ENCODE results near the gene CARS1. TPM values are rescaled to one million over a fixed set of nuclear protein-coding genes. Genes with fewer than 3 reads are reported as not detected.

CARS1 gene
- total and polyA plus RNA-seq, 10 of the 15 experiments (the other 5 are each of a cell fraction or from before 2014, with no cell fraction given): 7.8 to 60.6 (median 45.7) TPM

- Histone ChIP-seq H3K9me3 (replicated peaks; ENCODE audit: control insufficient read depth, insufficient read depth, low read length) (no peaks in the 10 kb centered on the region), H3K4me2 (ENCODE audit: control insufficient read depth, insufficient read depth) (no peak overlapping the region), H2AFZ (ENCODE audit: control insufficient read depth, low read depth, low read length) (no peak overlapping the region), H3K27ac (ENCODE audit: control insufficient read depth, insufficient read depth) (no peak overlapping the region), H3K36me3 (ENCODE audit: control insufficient read depth in 2 of 2, insufficient read depth in 2 of 2, low read length in 1 of 2) (peaks cover 8 to 31% of the 10 kb centered on the region in 2 experiments; a peak in 3 of 4 replicates), H3K9ac (ENCODE audit: control insufficient read depth, insufficient read depth, low read length) (no peak overlapping the region), H3K27me3 (replicated peaks in 1 of 2; ENCODE audit: control insufficient read depth in 2 of 2, insufficient read depth in 2 of 2, low read length in 1 of 2) (no peaks in the 10 kb centered on the region), H3K4me1 (ENCODE audit: control insufficient read depth, insufficient read depth, low read length) (no peaks in the 10 kb centered on the region), H4K20me1 (ENCODE audit: control insufficient read depth, insufficient read depth) (no peaks in the 10 kb centered on the region), H3K4me3 (no peak overlapping the region), H3K79me2 (ENCODE audit: control insufficient read depth, insufficient read depth, low read length) (no peaks in the 10 kb centered on the region)
- ChIA-PET RAD21 (ENCODE audit: unreplicated experiment) (interaction anchor here (1.1 kb wide), 1 partner anchor 17 kb away, joined by 3 read pairs; no protein-coding TSS in a partner anchor), SMC1A (ENCODE audit: uncharacterized antibody, unreplicated experiment) (no interaction called here), CTCF (no interaction called here), POLR2A (no interaction called here)
- intact Hi-C loops (cut with micrococcal nuclease; ENCODE audit: unreplicated experiment) (no loop called here), in situ Hi-C loops (cut with MboI) (no loop called here)
- 97% methylated on average over 10 of the region's 10 CpGs for WGBS (ENCODE audit: insufficient coverage, insufficient replicate concordance, low lambda C conversion rate, missing lambda C conversion rate)
- ATAC-seq: no peak
- FAIRE-seq: no peak
- no peak for DNase-seq (ENCODE audit: low read depth, low spot score)
- BruUV-seq (replicated peaks): no TSS peak
- no peak for TF ChIP-seq RBBP5 (conservative IDR thresholded peaks at IDR 0.05)
- TF ChIP-seq NFYA (IDR thresholded peaks at IDR 0.05; ENCODE audit: borderline replicate concordance, low read depth, low read length): no peak
- TF ChIP-seq NFIC (IDR thresholded peaks at IDR 0.05; ENCODE audit: low read depth, low read length): no peak
- no peak for TF ChIP-seq ZBTB11 (CRISPR knock-in tag; IDR thresholded peaks at IDR 0.05)
- TF ChIP-seq IRF5 (IDR thresholded peaks at IDR 0.05; ENCODE audit: borderline replicate concordance): no peak
- no peak for TF ChIP-seq KDM1A (IDR thresholded peaks at IDR 0.05; ENCODE audit: borderline replicate concordance)
- no peak for TF ChIP-seq PBX3 (IDR thresholded peaks at IDR 0.05; ENCODE audit: insufficient replicate concordance, low read depth, low read length)
- no peak for TF ChIP-seq HCFC1 (IDR thresholded peaks at IDR 0.05; ENCODE audit: low read length)
- TF ChIP-seq E2F4 (IDR thresholded peaks at IDR 0.05; ENCODE audit: low read depth, low read length): no peak
- TF ChIP-seq NFXL1 (IDR thresholded peaks at IDR 0.05; ENCODE audit: borderline replicate concordance): no peak
- TF ChIP-seq ZBTB33 (IDR thresholded peaks at IDR 0.05): no peak
- TF ChIP-seq BCL11A (IDR thresholded peaks at IDR 0.05; ENCODE audit: low read depth, low read length): no peak
- no peak for TF ChIP-seq CHD2 (IDR thresholded peaks at IDR 0.05; ENCODE audit: borderline replicate concordance, low read depth, low read length)
- TF ChIP-seq KLF5 (IDR thresholded peaks at IDR 0.05; ENCODE audit: partially characterized antibody): no peak
- TF ChIP-seq ELK1 (IDR thresholded peaks at IDR 0.05; ENCODE audit: low read depth, low read length): no peak
Observed at GRCh38 chr11:3004481-3004880, 52.7 kb downstream of the CARS1 start.

Measured in GM12878 (cell line).